Smooth muscle cell of bladder (primary cell): ENCODE results near the gene PLSCR4. TPM values are rescaled to one million over a fixed set of nuclear protein-coding genes. Genes with fewer than 3 reads are reported as not detected.

Experiments
- total RNA-seq: library from RNA; depleted of rRNA; stranded (reverse); fragments of >200 nt; gene quantifications from 2 replicates; pipeline ENCODE4 v1.2.3, GENCODE V29; 2014

The PLSCR4 gene
- 21.0 and 23.9 TPM in 2 replicates for total RNA-seq

GRCh38 chr3:146250449-146251382 is at the start of gene PLSCR4:
TSS of gene PLSCR4 (minus strand) at chr3:146251105. CDS start at chr3:146222071, 29,034 bp downstream.

GRCh38 chr3:146160964-146161662 is 89.8 kb downstream of the PLSCR4 start, which contains the start of gene PLOD2:
TSS of gene PLOD2 (minus strand) at chr3:146161184. CDS start at chr3:146160989, 195 bp downstream.

Other genes with a start within 250 kb of the PLSCR4 start
- gene PLOD2, start 89.9 kb downstream of the PLSCR4 start, total RNA-seq, result 239 and 311 TPM in 2 replicates
- not detected in 2 replicates for gene PLSCR2, start 218.5 kb upstream of the PLSCR4 start, total RNA-seq